Measurements from ENCODE around the gene ADAM10. TPM values are rescaled to one million over a fixed set of nuclear protein-coding genes. Genes with fewer than 3 reads are reported as not detected.

ADAM10 gene
- total RNA-seq, 1 donor from 2014 or later, result 48.1 TPM

DNA sequence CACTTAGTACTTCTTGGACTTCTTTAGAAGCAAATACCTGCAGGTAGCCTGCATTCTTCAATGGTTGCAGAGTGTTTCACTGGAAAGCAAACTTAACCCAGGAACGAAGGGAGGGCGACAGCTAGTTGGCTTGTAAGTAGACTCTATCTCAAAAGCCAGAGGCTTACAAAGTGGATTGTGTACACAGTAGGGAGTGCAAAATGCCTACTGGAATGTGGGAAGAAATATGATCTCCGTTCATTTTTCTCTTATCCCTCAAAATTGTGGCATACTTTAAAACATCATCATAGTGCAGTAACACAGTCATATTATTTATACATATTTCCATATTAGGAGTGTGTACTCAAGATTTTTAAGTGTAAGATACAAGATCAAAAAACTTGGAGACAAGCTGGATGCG, 162.0 kb downstream of the ADAM10 start:
- Histone ChIP-seq H3K27ac (no peak overlapping the region), H3K4me3 (no peak overlapping the region), H3K4me1 (no peaks in the 10 kb centered on the region), H3K9me3 (no peaks in the 10 kb centered on the region), H3K36me3 (no peaks in the 10 kb centered on the region), H3K27me3 (no peaks in the 10 kb centered on the region)
- no peak for DNase-seq (ENCODE audit: extremely low spot score in 2 of 2)
- TF ChIP-seq, protein P1, sequence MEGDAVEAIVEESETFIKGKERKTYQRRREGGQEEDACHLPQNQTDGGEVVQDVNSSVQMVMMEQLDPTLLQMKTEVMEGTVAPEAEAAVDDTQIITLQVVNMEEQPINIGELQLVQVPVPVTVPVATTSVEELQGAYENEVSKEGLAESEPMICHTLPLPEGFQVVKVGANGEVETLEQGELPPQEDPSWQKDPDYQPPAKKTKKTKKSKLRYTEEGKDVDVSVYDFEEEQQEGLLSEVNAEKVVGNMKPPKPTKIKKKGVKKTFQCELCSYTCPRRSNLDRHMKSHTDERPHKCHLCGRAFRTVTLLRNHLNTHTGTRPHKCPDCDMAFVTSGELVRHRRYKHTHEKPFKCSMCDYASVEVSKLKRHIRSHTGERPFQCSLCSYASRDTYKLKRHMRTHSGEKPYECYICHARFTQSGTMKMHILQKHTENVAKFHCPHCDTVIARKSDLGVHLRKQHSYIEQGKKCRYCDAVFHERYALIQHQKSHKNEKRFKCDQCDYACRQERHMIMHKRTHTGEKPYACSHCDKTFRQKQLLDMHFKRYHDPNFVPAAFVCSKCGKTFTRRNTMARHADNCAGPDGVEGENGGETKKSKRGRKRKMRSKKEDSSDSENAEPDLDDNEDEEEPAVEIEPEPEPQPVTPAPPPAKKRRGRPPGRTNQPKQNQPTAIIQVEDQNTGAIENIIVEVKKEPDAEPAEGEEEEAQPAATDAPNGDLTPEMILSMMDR (IDR thresholded peaks at IDR 0.05), result no peak
- TF ChIP-seq POLR2AphosphoS5 (IDR thresholded peaks at IDR 0.05; ENCODE audit: insufficient read depth in 1 of 2, low read depth in 1 of 2) (no peak), POLR2A (IDR thresholded peaks at IDR 0.05) (no peak)
- intact Hi-C loops (cut with DNase I), result no loop called here

DNA sequence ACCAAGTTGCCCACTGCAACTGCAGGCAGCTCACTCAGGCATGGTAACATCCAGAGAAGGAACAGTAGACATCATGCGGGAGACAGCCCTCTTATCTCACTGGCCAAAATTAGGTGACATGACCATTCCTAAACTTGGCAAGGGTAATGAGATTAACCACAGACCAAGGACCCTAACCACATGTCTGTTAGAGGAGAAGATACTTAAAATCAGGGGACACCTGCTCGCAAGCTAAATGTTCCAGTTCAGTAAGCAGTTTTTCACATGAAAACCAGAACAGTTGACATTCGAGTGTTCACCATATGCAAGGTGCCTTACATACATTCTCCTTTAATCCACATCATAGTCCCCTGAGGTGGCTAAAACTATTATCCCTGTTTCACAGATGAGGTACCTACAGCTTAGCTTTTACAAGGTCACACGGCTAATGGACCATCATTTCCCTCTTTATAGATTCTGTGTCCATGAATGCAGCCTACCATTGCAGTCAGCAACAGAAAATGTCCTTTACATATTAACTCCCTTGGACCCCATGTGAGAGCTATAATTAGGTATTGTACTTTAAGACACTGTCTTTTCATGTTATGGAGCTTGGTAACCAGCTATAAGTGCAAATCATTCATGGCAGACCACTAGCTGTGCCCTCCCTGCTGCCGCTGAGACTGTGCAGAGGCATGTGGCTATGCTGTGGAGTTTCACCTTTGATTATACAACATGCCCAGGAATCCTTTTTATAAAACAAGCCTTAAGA, 163.6 kb downstream of the ADAM10 start:
- no peaks in the 10 kb centered on the region for H3K27me3 ChIP-seq
- DNase-seq (ENCODE audit: extremely low spot score in 2 of 2), result no peak
- H3K4me3 ChIP-seq, result no peak overlapping the region
- H3K9me3 ChIP-seq, result no peaks in the 10 kb centered on the region
- H3K27ac ChIP-seq, result no peak overlapping the region
- intact Hi-C loops (cut with DNase I), result no loop called here
- H3K4me1 ChIP-seq, result no peaks in the 10 kb centered on the region
- TF ChIP-seq POLR2AphosphoS5 (IDR thresholded peaks at IDR 0.05; ENCODE audit: insufficient read depth in 1 of 2, low read depth in 1 of 2), result no peak
- TF ChIP-seq POLR2A (IDR thresholded peaks at IDR 0.05), result no peak
- TF ChIP-seq, protein P1 (IDR thresholded peaks at IDR 0.05), result no peak
- no peaks in the 10 kb centered on the region for H3K36me3 ChIP-seq

GRCh38 chr15:58584789-58585461, 164.6 kb downstream of the ADAM10 start:
- Histone ChIP-seq H3K27me3 (no peaks in the 10 kb centered on the region), H3K36me3 (no peaks in the 10 kb centered on the region), H3K4me3 (no peak overlapping the region), H3K27ac (no peak overlapping the region), H3K4me1 (no peaks in the 10 kb centered on the region), H3K9me3 (no peaks in the 10 kb centered on the region)
- DNase-seq (ENCODE audit: extremely low spot score in 2 of 2), result no peak
- intact Hi-C loops (cut with DNase I), result no loop called here
- TF ChIP-seq POLR2AphosphoS5 (IDR thresholded peaks at IDR 0.05; ENCODE audit: insufficient read depth in 1 of 2, low read depth in 1 of 2) (no peak), POLR2A (IDR thresholded peaks at IDR 0.05) (no peak)
- TF ChIP-seq, protein P1 (IDR thresholded peaks at IDR 0.05), result no peak

GRCh38 chr15:58583171-58583908, 166.2 kb downstream of the ADAM10 start:
- Histone ChIP-seq H3K27ac (no peak overlapping the region), H3K4me3 (no peak overlapping the region), H3K27me3 (no peaks in the 10 kb centered on the region), H3K36me3 (no peaks in the 10 kb centered on the region), H3K4me1 (no peaks in the 10 kb centered on the region), H3K9me3 (no peaks in the 10 kb centered on the region)
- intact Hi-C loops (cut with DNase I), result no loop called here
- no peak for DNase-seq (ENCODE audit: extremely low spot score in 2 of 2)
- no peak for TF ChIP-seq POLR2A (IDR thresholded peaks at IDR 0.05)
- TF ChIP-seq, protein P1 (IDR thresholded peaks at IDR 0.05), result no peak
- TF ChIP-seq POLR2AphosphoS5 (IDR thresholded peaks at IDR 0.05; ENCODE audit: insufficient read depth in 1 of 2, low read depth in 1 of 2), result no peak
